ENCODE results near the gene KCNH1. TPM values are rescaled to one million over a fixed set of nuclear protein-coding genes. Genes with fewer than 3 reads are reported as not detected.

KCNH1 gene
- total RNA-seq, 1 donor from 2014 or later: not detected

DNA sequence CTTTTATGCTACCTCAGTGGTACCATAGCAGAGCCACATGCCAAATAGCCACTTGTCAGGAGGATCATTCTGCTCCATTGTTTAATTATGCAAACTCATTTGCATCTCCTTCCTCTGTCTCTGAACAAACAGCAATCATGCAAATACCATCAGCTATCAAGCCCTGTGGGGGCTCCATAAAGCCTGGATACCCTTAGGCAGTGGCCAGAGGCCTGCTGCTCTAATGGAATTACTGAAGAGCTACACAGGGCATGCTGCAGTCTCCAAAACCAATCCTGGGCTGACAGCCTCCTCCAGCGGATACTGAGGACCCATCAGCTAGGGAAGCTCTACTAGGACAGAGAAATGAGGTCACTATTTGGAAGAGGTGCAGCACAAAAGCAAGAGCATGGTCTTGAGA, 376.3 kb downstream of the KCNH1 start:
- intact Hi-C loops (cut with DNase I): no loop called here
- no peak for DNase-seq

DNA sequence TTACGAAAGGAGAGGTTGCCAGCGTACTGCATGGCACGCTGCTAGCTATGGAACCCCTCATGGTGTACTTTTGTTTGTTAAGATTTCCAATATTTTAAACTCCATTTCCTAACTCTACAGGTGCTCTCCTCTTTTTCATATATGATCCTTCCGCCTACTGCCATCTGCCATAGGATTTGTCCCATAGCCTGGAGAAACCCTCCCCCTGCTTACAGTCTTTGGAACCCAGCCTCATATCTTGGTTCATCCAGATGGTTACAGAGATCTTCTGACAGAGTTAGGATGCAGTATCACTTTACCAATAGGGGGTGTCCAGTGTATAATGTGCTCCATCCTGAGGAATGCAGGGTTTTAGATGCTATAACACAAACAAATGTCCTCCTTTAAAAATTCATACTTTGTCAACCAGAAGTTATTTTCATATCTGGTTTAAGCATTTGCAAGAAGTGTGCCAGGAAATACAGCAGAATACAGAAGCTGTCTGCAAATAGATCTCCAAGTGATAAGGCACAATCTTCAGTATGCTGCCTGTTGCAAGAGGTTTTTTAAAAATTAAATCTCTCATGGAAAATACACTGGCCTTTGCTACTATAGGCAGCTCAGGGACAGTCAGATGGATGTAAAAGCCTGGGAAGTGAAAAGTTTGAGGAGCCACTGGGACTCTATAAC, 377.8 kb downstream of the KCNH1 start:
- no peaks in the 10 kb centered on the region for H3K36me3 ChIP-seq
- no peak overlapping the region for H3K27ac ChIP-seq
- intact Hi-C loops (cut with DNase I): no loop called here
- no peaks in the 10 kb centered on the region for H3K27me3 ChIP-seq
- no peak overlapping the region for H3K4me3 ChIP-seq
- no peak for DNase-seq
- no peaks in the 10 kb centered on the region for H3K4me1 ChIP-seq
- no peak for TF ChIP-seq CTCF (IDR thresholded peaks at IDR 0.05)
- no peak for ATAC-seq
- H3K9me3 ChIP-seq: no peaks in the 10 kb centered on the region

More for the DNA sequence above, 376.3 kb downstream of the KCNH1 start:
- TF ChIP-seq CTCF (IDR thresholded peaks at IDR 0.05): no peak
- Histone ChIP-seq H3K4me3 (no peak overlapping the region), H3K36me3 (no peaks in the 10 kb centered on the region), H3K9me3 (no peaks in the 10 kb centered on the region), H3K4me1 (no peaks in the 10 kb centered on the region), H3K27me3 (no peaks in the 10 kb centered on the region), H3K27ac (no peak overlapping the region)
- no peak for ATAC-seq

DNA sequence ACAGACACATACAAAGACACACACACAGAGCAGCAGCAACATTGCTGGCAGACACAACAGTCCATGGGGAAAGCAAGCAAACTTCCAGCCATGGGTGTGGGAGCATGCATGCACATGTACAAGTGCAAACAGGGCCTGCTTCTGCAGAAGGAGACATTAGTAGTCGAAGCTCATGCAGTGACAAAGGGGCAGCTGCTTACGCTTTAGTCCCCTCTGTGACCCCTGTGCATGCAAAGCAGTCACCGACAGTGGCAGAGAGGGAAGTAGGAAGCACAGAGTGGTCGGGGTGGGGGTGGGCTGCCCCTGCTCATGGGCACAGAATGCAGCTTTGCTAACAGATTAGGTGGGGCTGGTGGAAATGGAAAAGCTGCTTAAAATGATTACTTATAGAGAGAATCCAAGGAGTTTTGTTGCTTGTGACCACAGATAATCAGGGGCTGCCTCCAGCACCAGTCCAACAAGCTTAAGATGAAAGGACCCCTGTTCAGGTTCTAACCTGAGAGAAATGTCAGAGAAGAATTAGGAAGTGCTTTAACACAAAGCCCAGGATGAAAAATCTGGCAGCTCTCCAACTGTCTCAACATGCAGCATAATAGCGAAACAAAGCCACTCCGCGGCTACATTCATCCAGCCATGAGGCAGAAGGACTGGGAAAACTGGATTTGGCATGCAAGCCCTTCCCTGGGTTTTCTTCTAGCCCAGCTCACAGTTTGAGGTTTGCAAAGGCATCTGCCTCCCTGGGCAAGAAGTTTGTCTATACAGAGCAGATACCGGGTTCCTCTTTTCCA, 378.9 kb downstream of the KCNH1 start:
- no peak for TF ChIP-seq CTCF (IDR thresholded peaks at IDR 0.05)
- ATAC-seq (no peak), DNase-seq (no peak)
- Histone ChIP-seq H3K27me3 (no peaks in the 10 kb centered on the region), H3K27ac (no peak overlapping the region), H3K4me1 (no peaks in the 10 kb centered on the region), H3K36me3 (no peaks in the 10 kb centered on the region), H3K9me3 (no peaks in the 10 kb centered on the region), H3K4me3 (no peak overlapping the region)
- intact Hi-C loops (cut with DNase I): no loop called here

DNA sequence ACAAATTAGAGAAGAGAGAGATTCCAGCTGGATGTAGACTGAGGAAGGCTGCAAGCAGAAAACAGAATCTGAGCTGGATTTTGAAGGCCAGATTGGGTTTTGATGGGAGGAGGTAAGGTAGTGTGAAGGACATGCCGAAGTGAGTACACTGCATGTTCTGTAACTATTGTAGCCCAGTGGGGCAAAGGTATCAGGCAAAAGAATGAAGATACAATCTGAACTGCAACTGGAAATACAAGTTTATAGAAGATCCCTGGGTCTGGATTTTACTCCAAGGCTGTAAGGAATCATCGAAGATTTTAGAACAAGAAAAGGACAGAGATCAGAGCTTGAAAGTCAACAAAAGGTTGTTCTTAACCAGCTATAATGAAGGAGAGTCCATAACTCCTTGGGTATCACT, 382.0 kb downstream of the KCNH1 start:
- DNase-seq: no peak
- H3K27me3 ChIP-seq: no peaks in the 10 kb centered on the region
- TF ChIP-seq CTCF (IDR thresholded peaks at IDR 0.05): no peak
- no peak for ATAC-seq
- no peak overlapping the region for H3K27ac ChIP-seq
- H3K4me3 ChIP-seq: no peak overlapping the region
- no peaks in the 10 kb centered on the region for H3K4me1 ChIP-seq
- H3K36me3 ChIP-seq: no peaks in the 10 kb centered on the region
- no peaks in the 10 kb centered on the region for H3K9me3 ChIP-seq
- intact Hi-C loops (cut with DNase I): no loop called here

GRCh38 chr1:210750468-210750867, 383.5 kb downstream of the KCNH1 start:
- ATAC-seq (no peak), DNase-seq (no peak)
- Histone ChIP-seq H3K27ac (no peak overlapping the region), H3K27me3 (no peaks in the 10 kb centered on the region), H3K36me3 (no peaks in the 10 kb centered on the region), H3K4me3 (no peak overlapping the region), H3K4me1 (no peaks in the 10 kb centered on the region), H3K9me3 (no peaks in the 10 kb centered on the region)
- intact Hi-C loops (cut with DNase I): no loop called here
- no peak for TF ChIP-seq CTCF (IDR thresholded peaks at IDR 0.05)
